WTC11 (cell line): ENCODE data around the gene KAZN. TPM values are rescaled to one million over a fixed set of nuclear protein-coding genes. Genes with fewer than 3 reads are reported as not detected.

ENCODE experiments used
- ATAC-seq: fragments of 200-7000 bp; cut with Tn5 transposase; 2 replicates; pipeline ENCODE4 v1.10.0; 2021; ENCODE audit warnings: mild to moderate bottlenecking, moderate library complexity
- CTCF ChIA-PET: fragments of 300-600 bp; sonication (Branson Sonifier 250); formaldehyde crosslinking; loops from one replicate; lab custom pipeline; 2021; ENCODE audit warnings: antibody characterized with exemption; lab: Charles Lee
- POLR2A ChIA-PET: fragments of 350-600 bp; sonication (Branson Sonifier 250); formaldehyde crosslinking; loops from one replicate; lab custom pipeline; 2021; ENCODE audit warnings: antibody characterized with exemption; lab: Charles Lee
- DNase-seq: peaks from one replicate; pipeline ENCODE4 v3.0.0; 2021; ENCODE audit warnings: low spot score
- H3K27ac Mint-ChIP-seq: 2 replicates; pipeline ENCODE4 v1.8.0; 2021; ENCODE audit warnings: mixed read lengths
- H3K27me3 Mint-ChIP-seq: 2 replicates; pipeline ENCODE4 v1.8.0; 2021; ENCODE audit warnings: low read depth, mild to moderate bottlenecking, moderate library complexity, mixed read lengths
- H3K36me3 Mint-ChIP-seq: 2 replicates; pipeline ENCODE4 v1.8.0; 2021; ENCODE audit warnings: mixed read lengths
- H3K4me1 Mint-ChIP-seq: 2 replicates; pipeline ENCODE4 v1.8.0; 2022; ENCODE audit warnings: mixed read lengths
- H3K4me3 Mint-ChIP-seq: 2 replicates; pipeline ENCODE4 v1.8.0; 2021; ENCODE audit warnings: mild to moderate bottlenecking, moderate library complexity, mixed read lengths
- H3K9me3 Mint-ChIP-seq: 2 replicates; pipeline ENCODE4 v1.8.0; 2021; ENCODE audit warnings: mixed read lengths
- CBFB ChIP-seq: sonication (generic); formaldehyde crosslinking; IDR thresholded peaks from 2 replicates; pipeline ENCODE4 v1.8.1; 2022; ENCODE audit warnings: mild to moderate bottlenecking, low read depth, missing genetic modification reagents
- CDX4 ChIP-seq: fragments of 250-450 bp; sonication (Bioruptor Pico); IDR thresholded peaks from 2 replicates; pipeline ENCODE4 v1.9.0; 2021; ENCODE audit warnings: moderate library complexity, mild to moderate bottlenecking, inconsistent platforms, borderline replicate concordance
- CREM ChIP-seq: sonication (generic); formaldehyde crosslinking; IDR thresholded peaks from 2 replicates; pipeline ENCODE4 v1.8.1; 2022; ENCODE audit warnings: mild to moderate bottlenecking, missing genetic modification reagents, moderate library complexity
- GRHL2 ChIP-seq: fragments of 250-450 bp; sonication (Bioruptor Pico); IDR thresholded peaks from 2 replicates; pipeline ENCODE4 v1.8.0; 2022; ENCODE audit warnings: mild to moderate bottlenecking, moderate library complexity; ENCODE audit not compliant: insufficient replicate concordance, severe bottlenecking
- HMGXB4 ChIP-seq: sonication (generic); formaldehyde crosslinking; IDR thresholded peaks from 2 replicates; pipeline ENCODE4 v1.8.1; 2023; ENCODE audit warnings: mild to moderate bottlenecking, moderate library complexity, missing genetic modification reagents
- JUN ChIP-seq: sonication (generic); formaldehyde crosslinking; IDR thresholded peaks from 2 replicates; pipeline ENCODE4 v1.8.0; 2023; ENCODE audit warnings: mild to moderate bottlenecking, missing genetic modification reagents
- TEAD1 ChIP-seq: sonication (generic); formaldehyde crosslinking; IDR thresholded peaks from 2 replicates; pipeline ENCODE4 v1.8.0; 2022; ENCODE audit warnings: mild to moderate bottlenecking, missing genetic modification reagents
- TEAD4 ChIP-seq: sonication (generic); formaldehyde crosslinking; IDR thresholded peaks from 2 replicates; pipeline ENCODE4 v1.8.0; 2022; ENCODE audit warnings: mild to moderate bottlenecking, missing genetic modification reagents
- TP53 ChIP-seq: sonication (generic); formaldehyde crosslinking; IDR thresholded peaks from 2 replicates; pipeline ENCODE4 v1.8.1; 2023; ENCODE audit warnings: mild to moderate bottlenecking, missing genetic modification reagents
- ZNF232 ChIP-seq: sonication (generic); formaldehyde crosslinking; IDR thresholded peaks from 2 replicates; pipeline ENCODE4 v1.8.0; 2022; ENCODE audit warnings: mild to moderate bottlenecking, missing genetic modification reagents
- ZNF263 ChIP-seq: sonication (generic); formaldehyde crosslinking; IDR thresholded peaks from 2 replicates; pipeline ENCODE4 v1.8.1; 2022; ENCODE audit warnings: low read depth, mild to moderate bottlenecking, moderate library complexity, missing genetic modification reagents
- ZNF281 ChIP-seq: sonication (generic); formaldehyde crosslinking; IDR thresholded peaks from 2 replicates; pipeline ENCODE4 v1.8.0; 2023; ENCODE audit warnings: mild to moderate bottlenecking, missing genetic modification reagents
- ZNF317 ChIP-seq: sonication (generic); formaldehyde crosslinking; IDR thresholded peaks from 2 replicates; pipeline ENCODE4 v1.8.1; 2023; ENCODE audit warnings: low read depth, mild to moderate bottlenecking, moderate library complexity, missing genetic modification reagents, borderline replicate concordance
- ZNF423 ChIP-seq: fragments of 250-450 bp; sonication (Bioruptor Pico); IDR thresholded peaks from 2 replicates; pipeline ENCODE4 v2.1.2; 2022; ENCODE audit warnings: mild to moderate bottlenecking, moderate library complexity
- total RNA-seq: library from RNA; stranded (reverse); gene quantifications from 3 replicates; pipeline ENCODE4 v1.2.3, GENCODE V29; 2021

The KAZN gene
- total RNA-seq, 1 experiment from 2014 or later = 19.9 TPM

- TF ChIP-seq ZNF281 = no peak
These were observed 520.1 kb downstream of the KAZN start (continued) for GRCh38 chr1:15118579-15118978.

GRCh38 chr1:15120251-15120945 is 521.9 kb downstream of the KAZN start:
- ChIA-PET POLR2A (no interaction called here), CTCF (interaction anchor here (1.3 to 2.9 kb wide), 2 partner anchors 8 to 10 kb away, joined by 4 to 14 read pairs; no protein-coding TSS in a partner anchor)
- ATAC-seq (no peak), DNase-seq (no peak)
- H3K4me3 Mint-ChIP-seq = no peak overlapping the region
- no peaks in the 10 kb centered on the region for H3K27me3 Mint-ChIP-seq
- no peak for TF ChIP-seq TEAD1
- TF ChIP-seq GRHL2 (CRISPR knock-in tag) = no peak
- no peak for TF ChIP-seq CREM (CRISPR knock-in tag)
- no peak for TF ChIP-seq CBFB (CRISPR knock-in tag)
- no peak for TF ChIP-seq ZNF317 (CRISPR knock-in tag)
- TF ChIP-seq ZNF232 (CRISPR knock-in tag) = no peak
- no peak for TF ChIP-seq CDX4
- H3K27ac Mint-ChIP-seq = no peak overlapping the region
- peaks cover 21% of the 10 kb centered on the region for H3K4me1 Mint-ChIP-seq
- H3K36me3 Mint-ChIP-seq = no peaks in the 10 kb centered on the region
- no peaks in the 10 kb centered on the region for H3K9me3 Mint-ChIP-seq

GRCh38 chr1:15122331-15122730 is 523.8 kb downstream of the KAZN start:
- Mint-ChIP-seq H3K36me3 (no peaks in the 10 kb centered on the region), H3K27ac (no peak overlapping the region), H3K27me3 (no peaks in the 10 kb centered on the region), H3K4me3 (no peak overlapping the region), H3K9me3 (no peaks in the 10 kb centered on the region), H3K4me1 (peaks cover 17% of the 10 kb centered on the region)
- DNase-seq (no peak), ATAC-seq (peak; percentile 36; the same call in 1 of the 2 replicates)
- TF ChIP-seq TEAD4 (CRISPR knock-in tag) (no peak), ZNF423 (peak; percentile 58)
- POLR2A ChIA-PET = no interaction called here
- CTCF ChIA-PET = no interaction called here

GRCh38 chr1:15123270-15123669 is 524.8 kb downstream of the KAZN start:
- DNase-seq = no peak
- Mint-ChIP-seq H3K9me3 (no peaks in the 10 kb centered on the region), H3K4me1 (peaks cover 16% of the 10 kb centered on the region), H3K36me3 (no peaks in the 10 kb centered on the region), H3K27ac (no peak overlapping the region), H3K4me3 (no peak overlapping the region), H3K27me3 (no peaks in the 10 kb centered on the region)
- no peak for ATAC-seq
- ChIA-PET CTCF (interaction anchor here (0.5 to 1.5 kb wide), 4 partner anchors 12 to 554 kb away, joined by 3 to 6 read pairs (median 4); no protein-coding TSS in a partner anchor), POLR2A (no interaction called here)
- TF ChIP-seq HMGXB4 (CRISPR knock-in tag) (no peak), TP53 (CRISPR knock-in tag) (no peak), ZNF263 (CRISPR knock-in tag) (no peak), JUN (CRISPR knock-in tag) (no peak)
